HG03280 (cell line): ENCODE results near the gene ADGRV1.

ENCODE experiments used
- ATAC-seq: cut with Tn5 transposase; IDR thresholded peaks from one replicate; pipeline ENCODE4 v1.9.1; 2021; ENCODE audit warnings: mild to moderate bottlenecking, moderate library complexity; ENCODE audit not compliant: unreplicated experiment

ADGRV1 gene

GRCh38 chr5:91123291-91123690 lies 564.7 kb downstream of the ADGRV1 start:
- no peak for ATAC-seq

GRCh38 chr5:91123901-91124300 lies 565.3 kb downstream of the ADGRV1 start:
- no peak for ATAC-seq

- ATAC-seq = no peak
These were observed 567.3 kb downstream of the ADGRV1 start for GRCh38 chr5:91125916-91126315.

- ATAC-seq = no peak
These were observed 567.9 kb downstream of the ADGRV1 start for GRCh38 chr5:91126448-91126847.

- ATAC-seq = no peak
These were observed 568.3 kb downstream of the ADGRV1 start for GRCh38 chr5:91126888-91127287.

- no peak for ATAC-seq
These were observed 569.0 kb downstream of the ADGRV1 start for GRCh38 chr5:91127456-91128081.

GRCh38 chr5:91128604-91129003 lies 570.0 kb downstream of the ADGRV1 start:
- ATAC-seq = no peak

- no peak for ATAC-seq
These were observed 571.2 kb downstream of the ADGRV1 start for GRCh38 chr5:91129748-91130147.

GRCh38 chr5:91130759-91131158 lies 572.2 kb downstream of the ADGRV1 start:
- no peak for ATAC-seq

- no peak for ATAC-seq
These were observed 574.0 kb downstream of the ADGRV1 start for GRCh38 chr5:91132550-91132949.

- no peak for ATAC-seq
These were observed 574.6 kb downstream of the ADGRV1 start for GRCh38 chr5:91133183-91133582.

GRCh38 chr5:91135475-91136248 lies 577.1 kb downstream of the ADGRV1 start:
- ATAC-seq = no peak

GRCh38 chr5:91136271-91136670 lies 577.7 kb downstream of the ADGRV1 start:
- ATAC-seq = no peak

- ATAC-seq = no peak
These were observed 579.0 kb downstream of the ADGRV1 start for GRCh38 chr5:91137647-91138046.

GRCh38 chr5:91139572-91140200 lies 581.1 kb downstream of the ADGRV1 start:
- ATAC-seq = no peak

GRCh38 chr5:91140657-91141056 lies 582.1 kb downstream of the ADGRV1 start:
- ATAC-seq = no peak

GRCh38 chr5:91141642-91142041 lies 583.0 kb downstream of the ADGRV1 start:
- ATAC-seq = no peak

- ATAC-seq = no peak
These were observed 583.8 kb downstream of the ADGRV1 start for GRCh38 chr5:91142386-91142785.

- no peak for ATAC-seq
These were observed 584.2 kb downstream of the ADGRV1 start for GRCh38 chr5:91142819-91143218.

GRCh38 chr5:91143840-91144239 lies 585.2 kb downstream of the ADGRV1 start:
- ATAC-seq = no peak

- no peak for ATAC-seq
These were observed 586.1 kb downstream of the ADGRV1 start for GRCh38 chr5:91144491-91145332.
